HG02970 (cell line): ENCODE data around the gene ATF7IP.

Experiments
- ATAC-seq: cut with Tn5 transposase; IDR thresholded peaks from one replicate; pipeline ENCODE4 v1.9.1; 2021; ENCODE audit warnings: mild to moderate bottlenecking, moderate library complexity, moderate number of reproducible peaks; ENCODE audit not compliant: unreplicated experiment, low FRiP score

Gene ATF7IP

GRCh38 chr12:14473707-14474287, 108.3 kb downstream of the ATF7IP start:
- no peak for ATAC-seq

DNA sequence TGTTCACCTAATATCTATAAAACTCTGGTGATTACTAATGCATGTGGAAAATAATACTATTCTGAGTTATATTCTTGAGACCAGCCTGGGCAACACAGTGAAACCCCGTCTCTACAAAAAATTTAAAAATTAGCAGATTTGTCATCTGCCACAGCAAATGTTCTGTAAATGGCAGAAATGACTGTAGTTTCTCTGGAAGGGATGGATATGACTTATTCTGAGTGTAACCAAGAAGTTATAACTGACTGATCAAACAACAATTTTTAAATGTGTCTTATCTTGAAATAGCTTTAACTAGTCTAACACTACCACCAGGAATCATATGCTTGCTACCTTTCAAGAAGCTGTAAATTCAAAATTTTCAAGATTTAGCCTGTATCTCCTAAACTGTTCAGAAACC, 113.5 kb downstream of the ATF7IP start:
- no peak for ATAC-seq

GRCh38 chr12:14481201-14481600, 115.7 kb downstream of the ATF7IP start:
- no peak for ATAC-seq

DNA sequence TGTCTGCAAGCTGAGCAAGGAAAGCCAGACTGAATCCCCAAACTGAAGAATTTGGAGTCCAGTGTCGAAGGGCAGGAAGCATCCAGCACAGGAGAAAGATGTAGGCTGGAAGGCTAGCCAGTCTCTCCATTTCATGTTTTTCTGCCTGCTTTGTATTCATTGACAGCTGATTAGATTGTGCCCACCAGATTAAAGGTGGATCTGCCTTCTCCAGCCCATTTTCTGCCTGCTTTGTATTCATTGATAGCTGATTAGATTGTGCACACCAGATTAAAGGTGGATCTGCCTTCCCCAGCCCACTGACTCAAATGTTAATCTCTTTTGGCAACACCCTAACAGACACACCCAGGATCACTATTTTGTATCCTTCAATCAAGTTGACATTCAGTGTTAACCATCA, 116.9 kb downstream of the ATF7IP start:
- no peak for ATAC-seq

GRCh38 chr12:14482886-14483285, 117.4 kb downstream of the ATF7IP start:
- ATAC-seq, result no peak

DNA sequence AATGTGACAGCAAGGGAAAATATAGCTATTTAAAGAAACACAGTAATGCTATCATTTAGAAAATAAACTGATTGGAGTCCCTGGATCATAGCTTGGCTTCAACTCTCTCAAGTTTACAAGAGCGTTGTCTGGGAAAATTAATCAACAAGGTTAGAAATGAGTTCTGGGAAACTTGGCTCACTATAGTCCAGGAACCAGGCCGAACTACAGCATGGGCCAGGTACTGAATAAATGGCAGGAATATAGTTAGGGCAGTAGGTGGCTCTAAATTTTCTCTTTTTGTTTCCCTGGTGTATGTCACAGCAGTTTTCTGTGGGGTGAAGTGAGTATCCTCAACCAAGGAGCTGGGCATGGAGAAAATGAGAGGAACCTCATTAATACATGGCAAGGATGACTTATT, 129.8 kb downstream of the ATF7IP start:
- no peak for ATAC-seq

GRCh38 chr12:14505626-14506596, 140.4 kb downstream of the ATF7IP start:
- ATAC-seq, result no peak

DNA sequence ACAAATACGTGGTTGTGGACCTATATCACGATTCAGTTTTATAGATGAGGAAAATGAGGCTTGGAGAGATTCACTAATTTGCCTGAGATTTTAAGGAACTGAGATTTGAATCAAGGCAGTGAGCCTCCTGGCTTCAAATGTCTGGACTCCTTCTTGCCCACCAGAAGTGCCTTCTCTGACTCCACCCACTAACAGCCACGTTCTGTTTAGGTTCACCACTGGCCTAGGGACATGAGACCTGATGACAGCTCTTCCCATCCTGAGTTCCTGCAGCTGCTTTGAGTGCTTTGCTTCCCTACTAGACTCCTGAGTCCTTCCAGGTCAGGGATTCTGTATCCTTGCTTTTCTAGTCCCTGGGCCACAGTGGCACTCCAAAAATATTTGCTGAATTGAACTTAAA, 145.1 kb downstream of the ATF7IP start:
- ATAC-seq, result no peak

- ATAC-seq, result no peak
Measured at GRCh38 chr12:14514154-14514842, 148.8 kb downstream of the ATF7IP start.

- no peak for ATAC-seq
Measured at GRCh38 chr12:14514946-14515345, 149.5 kb downstream of the ATF7IP start.

- ATAC-seq, result no peak
Measured at GRCh38 chr12:14521822-14522221, 156.3 kb downstream of the ATF7IP start.

DNA sequence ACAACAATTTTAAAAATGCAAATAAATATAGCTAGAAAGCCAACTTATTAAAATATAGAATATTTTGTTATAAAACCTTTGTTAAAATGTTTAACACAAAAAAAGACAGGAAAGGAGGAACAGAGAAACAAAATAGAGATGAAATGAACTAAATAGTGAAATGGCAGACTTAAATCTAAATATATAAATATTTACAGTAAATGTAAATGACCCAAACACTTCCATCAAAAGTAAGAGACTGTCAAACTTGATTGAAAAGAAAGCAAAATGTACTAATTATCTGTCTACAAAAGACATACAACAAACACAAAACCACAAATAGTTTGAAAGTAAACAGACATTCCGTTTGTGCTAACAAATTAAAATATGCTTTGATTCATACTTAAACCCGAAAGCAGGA, 160.5 kb downstream of the ATF7IP start:
- no peak for ATAC-seq

DNA sequence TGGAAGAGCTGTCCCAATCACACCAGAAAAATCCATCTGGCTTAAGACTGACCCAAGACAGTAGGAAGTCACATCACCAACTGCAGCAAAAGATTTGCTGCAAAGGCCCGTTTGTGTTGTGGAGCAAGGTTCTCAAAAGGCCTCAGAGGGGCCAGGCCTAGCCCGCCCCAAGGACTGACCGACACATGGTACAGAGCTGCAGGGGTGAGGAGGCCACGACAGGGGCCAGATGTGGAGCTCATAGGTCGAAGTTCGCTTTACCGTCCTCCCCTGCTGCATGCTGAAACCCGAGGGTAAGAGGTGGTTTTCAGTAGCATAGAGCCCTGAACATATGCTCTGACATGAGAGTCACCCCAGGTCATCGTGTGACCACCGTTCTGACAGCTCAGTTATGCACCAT, 166.7 kb downstream of the ATF7IP start:
- no peak for ATAC-seq

DNA sequence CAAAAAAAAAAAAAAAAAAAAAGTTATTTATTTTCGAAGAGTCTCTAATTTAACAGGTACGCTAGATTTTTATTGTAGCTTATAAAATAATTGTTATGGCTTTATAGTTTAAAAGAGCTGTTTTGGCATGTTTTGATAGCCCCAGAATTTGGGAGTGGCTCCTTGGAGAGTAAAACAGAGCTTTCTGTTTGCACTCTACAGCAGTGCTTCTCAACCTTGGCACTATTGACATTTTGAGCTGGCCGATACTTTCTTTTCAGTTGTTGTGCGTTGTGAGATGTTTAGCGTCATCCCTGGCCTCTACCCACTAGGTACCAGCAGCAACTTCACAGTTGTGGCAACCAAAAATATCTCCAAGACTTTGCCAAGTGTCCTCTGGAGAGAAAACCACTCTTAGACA, 171.6 kb downstream of the ATF7IP start:
- ATAC-seq, result no peak

- ATAC-seq, result no peak
Measured at GRCh38 chr12:14540801-14541462, 175.4 kb downstream of the ATF7IP start.

DNA sequence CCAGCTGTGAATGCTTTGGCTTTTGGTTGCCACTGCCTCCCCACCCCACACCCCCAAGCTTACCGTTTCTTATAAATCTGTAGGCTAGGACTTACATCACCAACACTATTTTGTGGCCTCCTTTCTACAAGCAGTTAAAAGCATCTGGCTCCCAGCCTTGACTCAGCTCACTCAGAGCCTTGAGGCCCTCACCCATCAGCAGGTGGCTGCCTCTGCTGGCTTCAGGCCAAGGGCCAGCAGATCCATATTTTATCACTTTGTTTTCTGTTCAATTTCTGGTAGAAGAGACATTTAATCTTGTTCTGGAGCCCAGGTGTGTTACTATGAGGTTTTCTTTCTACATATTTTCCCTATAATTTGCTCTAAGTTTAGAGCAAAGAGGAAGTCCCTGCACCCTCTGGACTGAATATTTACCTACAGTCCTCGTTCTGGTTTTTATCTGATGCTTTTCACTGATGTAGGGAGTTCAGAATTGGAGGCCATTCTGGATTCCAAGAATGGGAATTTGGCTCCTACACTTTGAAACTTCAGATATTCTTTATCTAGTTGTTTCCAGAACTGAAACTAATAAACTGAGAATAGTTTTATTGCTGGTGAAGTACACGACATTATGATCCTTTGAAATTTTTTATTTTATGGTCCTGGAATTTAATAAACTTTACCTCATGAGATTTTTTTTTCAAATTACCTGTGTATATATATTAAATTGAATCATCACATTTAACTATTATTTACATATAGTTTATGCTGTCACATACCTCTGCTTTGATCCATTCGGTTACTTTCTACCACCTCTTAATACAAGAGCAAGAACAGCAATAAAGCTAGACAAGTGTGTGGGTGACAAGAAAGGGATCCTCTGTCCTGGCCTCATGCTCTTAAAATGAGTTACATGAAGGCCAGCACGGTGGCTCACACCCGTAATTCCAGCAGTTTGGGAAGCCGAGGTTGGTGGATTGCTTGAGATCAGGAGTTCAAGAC, 180.0 kb downstream of the ATF7IP start:
- no peak for ATAC-seq

DNA sequence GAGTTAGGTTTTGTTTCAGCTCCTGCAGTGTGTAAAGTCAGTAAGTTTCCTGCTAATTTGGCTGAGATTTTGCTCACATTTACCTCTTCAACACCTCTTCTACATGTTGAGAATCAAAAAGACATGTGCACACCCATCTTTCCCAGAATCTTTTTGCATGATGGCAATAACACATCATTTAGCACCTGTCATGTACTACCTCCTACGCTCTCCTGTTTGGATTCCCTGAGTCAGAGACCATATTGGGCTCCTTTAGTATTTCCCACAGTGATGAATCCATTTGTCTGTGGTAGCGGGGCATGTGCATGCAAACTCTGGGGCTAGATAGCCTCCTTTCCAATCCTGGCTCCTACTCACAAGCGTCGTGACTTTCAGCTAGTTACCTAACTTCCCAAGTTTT, 182.1 kb downstream of the ATF7IP start:
- no peak for ATAC-seq

DNA sequence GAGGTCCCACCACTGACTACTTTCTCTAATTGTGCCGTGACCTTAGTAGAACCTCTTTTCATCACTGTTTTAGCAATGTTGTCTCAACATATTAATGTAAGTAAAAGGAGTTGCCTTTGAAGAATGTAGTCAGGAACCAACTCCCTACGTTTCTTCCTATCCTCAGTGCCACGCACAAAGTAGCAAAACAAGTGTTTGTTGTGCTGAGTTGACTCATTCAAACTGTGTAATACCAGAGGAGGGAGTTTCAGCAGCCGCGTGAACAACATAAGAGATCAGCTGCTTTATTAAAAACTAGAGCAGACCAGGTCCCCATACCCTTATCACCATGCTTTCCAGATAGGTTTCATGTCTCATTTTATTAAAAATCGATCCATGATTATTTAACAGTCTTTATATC, 183.1 kb downstream of the ATF7IP start:
- ATAC-seq, result no peak
